T-cell (primary cell): ENCODE results near the gene LIG1. TPM values are rescaled to one million over a fixed set of nuclear protein-coding genes. Genes with fewer than 3 reads are reported as not detected.

ENCODE experiments used
- ATAC-seq, 4 experiments: fragments of 200-7000 bp in 3 of 4; fragments of 150-1000 bp in 1 of 4; cut with Tn5 transposase; replicated peaks in 1 of 4; 1 replicate in 3 of 4; 2 replicates in 1 of 4; pipeline ENCODE4 v1.10.0; 2021; ENCODE audit warnings: moderate library complexity in 3 of 4, mild to moderate bottlenecking in 2 of 4, moderate number of reproducible peaks in 1 of 4
- CTCF ChIA-PET, 2 donors: fragments of 300-600 bp; sonication (Branson Sonifier 250); formaldehyde crosslinking; loops; one replicate each; lab custom pipeline; 2022; ENCODE audit warnings: antibody characterized with exemption in 2 of 2; lab: Charles Lee
- POLR2A ChIA-PET, 2 donors: fragments of 300-600 bp; sonication (Branson Sonifier 250); formaldehyde crosslinking; loops; one replicate each; lab custom pipeline; 2022; ENCODE audit warnings: antibody characterized with exemption in 2 of 2; lab: Charles Lee
- DNase-seq, 35 experiments: peaks; one replicate each; pipeline versions ENCODE4 v3.0.0 to v3.0.0-alpha.2; 2013 to 2023
- H3K27ac ChIP-seq: one replicate; pipeline ENCODE4 v1.5.1; 2013; ENCODE audit warnings: low read length
- H3K27me3 ChIP-seq, 2 experiments: replicated peaks in 1 of 2; 1 replicate in 1 of 2; 2 replicates in 1 of 2; pipeline versions ENCODE4 v1.6.1 to v1.7.0; 2013; ENCODE audit warnings: low read length in 1 of 2, mixed read lengths in 1 of 2; ENCODE audit not compliant: control insufficient read depth in 2 of 2, insufficient read depth in 2 of 2; ENCODE audit errors: extremely low read depth in 1 of 2
- H3K36me3 ChIP-seq, 2 donors: 1 replicate in 1 of 2; 2 replicates in 1 of 2; pipeline versions ENCODE4 v1.6.1 to v1.7.0; 2013; ENCODE audit warnings: low read length in 1 of 2; ENCODE audit not compliant: control insufficient read depth in 2 of 2, insufficient read depth in 1 of 2; ENCODE audit errors: extremely low read depth in 1 of 2
- H3K4me1 ChIP-seq, 2 experiments: 1 replicate in 1 of 2; 2 replicates in 1 of 2; pipeline versions ENCODE4 v1.6.1 to v1.7.0; 2013; ENCODE audit warnings: low read length in 2 of 2, mixed read lengths in 1 of 2; ENCODE audit not compliant: insufficient read depth in 2 of 2, control insufficient read depth in 1 of 2; ENCODE audit errors: extremely low read depth in 1 of 2
- H3K4me3 ChIP-seq, 2 donors: 1 replicate in 1 of 2; 2 replicates in 1 of 2; pipeline versions ENCODE4 v1.5.1 to v1.7.0; 2013; ENCODE audit warnings: mild to moderate bottlenecking in 2 of 2, low read length in 1 of 2, moderate library complexity in 1 of 2; ENCODE audit not compliant: control insufficient read depth in 1 of 2; ENCODE audit errors: extremely low read depth in 1 of 2
- H3K9me3 ChIP-seq: 2 replicates; pipeline ENCODE4 v1.7.0; 2013
- H3K27ac Mint-ChIP-seq, 2 donors: one replicate each; pipeline ENCODE4 v1.8.0; 2020 to 2021; ENCODE audit warnings: mild to moderate bottlenecking in 2 of 2, mixed read lengths in 2 of 2
- H3K27me3 Mint-ChIP-seq, 2 donors: one replicate each; pipeline ENCODE4 v1.8.0; 2021 to 2022; ENCODE audit warnings: mixed read lengths in 2 of 2
- H3K36me3 Mint-ChIP-seq: one replicate; pipeline ENCODE4 v1.8.0; 2021; ENCODE audit warnings: mixed read lengths
- H3K4me1 Mint-ChIP-seq, 3 donors: one replicate each; pipeline ENCODE4 v1.8.0; 2020 to 2022; ENCODE audit warnings: mixed read lengths in 3 of 3, mild to moderate bottlenecking in 1 of 3
- H3K4me3 Mint-ChIP-seq, 3 donors: one replicate each; pipeline ENCODE4 v1.8.0; 2020 to 2022; ENCODE audit warnings: mild to moderate bottlenecking in 3 of 3, mixed read lengths in 3 of 3, moderate library complexity in 3 of 3
- H3K9me3 Mint-ChIP-seq, 3 donors: one replicate each; pipeline ENCODE4 v1.8.0; 2020 to 2022; ENCODE audit warnings: mixed read lengths in 3 of 3
- WGBS: methylation state at CpG from one replicate; pipeline ENCODE4 v1.1.5; 2013; ENCODE audit warnings: missing lambda C conversion rate; ENCODE audit not compliant: insufficient coverage; 5-methylcytosine and 5-hydroxymethylcytosine counted together
- total RNA-seq, 35 experiments: library from RNA in 6 of 35; stranded (reverse) in 6 of 35; fragments of 120-200 nt in 1 of 35; gene quantifications; one replicate each; pipeline versions ENCODE4 v1.2.1 to v1.2.4 and lab custom pipeline; 2013 to 2026

LIG1 gene
- total RNA-seq, 5 donors from 2014 or later (not counting 1 experiment from before 2014, with no cell fraction given), result 58.7 to 127 (median 112) TPM

GRCh38 chr19:48123907-48124651, 46.1 kb downstream of the LIG1 start:
- H3K27me3 ChIP-seq, result no peaks in the 10 kb centered on the region
- no peak for ATAC-seq
- Mint-ChIP-seq H3K27me3 (no peaks in the 10 kb centered on the region), H3K4me1 (peaks cover 0 to 5% (median 4%) of the 10 kb centered on the region in 3 donors), H3K9me3 (peaks cover 0 to 4% (median 4%) of the 10 kb centered on the region in 3 donors), H3K4me3 (no peak overlapping the region), H3K36me3 (peaks cover 60% of the 10 kb centered on the region), H3K27ac (no peak overlapping the region)
- H3K36me3 ChIP-seq, result peaks cover 12 to 50% of the 10 kb centered on the region in 2 donors
- no peak overlapping the region for H3K4me3 ChIP-seq
- ChIA-PET POLR2A (no interaction called here), CTCF (no interaction called here)
- H3K27ac ChIP-seq, result no peak overlapping the region
- H3K9me3 ChIP-seq, result no peaks in the 10 kb centered on the region
- 74% methylated on average over 3 of the region's 12 CpGs for WGBS
- H3K4me1 ChIP-seq, result peaks cover 0 to 6% of the 10 kb centered on the region in 2 experiments
- DNase-seq, result no peak

- H3K36me3 ChIP-seq, result peaks cover 9 to 39% of the 10 kb centered on the region in 2 donors
- H3K9me3 ChIP-seq, result no peaks in the 10 kb centered on the region
- ATAC-seq (no peak), DNase-seq (no peak)
- POLR2A ChIA-PET, result no interaction called here
- H3K4me1 ChIP-seq, result peaks cover 0 to 6% of the 10 kb centered on the region in 2 experiments
- H3K4me1 Mint-ChIP-seq, result peaks cover 0 to 11% (median 9%) of the 10 kb centered on the region in 3 donors
- H3K27me3 Mint-ChIP-seq, result no peaks in the 10 kb centered on the region
- no peak overlapping the region for H3K4me3 Mint-ChIP-seq
- 83% methylated on average over 13 of the region's 14 CpGs for WGBS
- H3K36me3 Mint-ChIP-seq, result peaks cover 54% of the 10 kb centered on the region
- no peak overlapping the region for H3K4me3 ChIP-seq
- no peaks in the 10 kb centered on the region for H3K9me3 Mint-ChIP-seq
- no peak overlapping the region for H3K27ac Mint-ChIP-seq
- H3K27me3 ChIP-seq, result no peaks in the 10 kb centered on the region
- H3K27ac ChIP-seq, result no peak overlapping the region
- CTCF ChIA-PET, result no interaction called here
Measured at GRCh38 chr19:48122421-48122820, 47.7 kb downstream of the LIG1 start.

GRCh38 chr19:48121909-48122371, 48.2 kb downstream of the LIG1 start:
- WGBS, result 30% methylated on average over 10 of the region's 10 CpGs
- Mint-ChIP-seq H3K27ac (peak overlapping the region in 1 of 2 donors; percentile 59), H3K4me3 (no peak overlapping the region), H3K36me3 (peaks cover 51% of the 10 kb centered on the region), H3K4me1 (peaks cover 0 to 11% (median 9%) of the 10 kb centered on the region in 3 donors), H3K27me3 (no peaks in the 10 kb centered on the region), H3K9me3 (no peaks in the 10 kb centered on the region)
- Histone ChIP-seq H3K36me3 (peaks cover 7 to 35% of the 10 kb centered on the region in 2 donors), H3K27me3 (no peaks in the 10 kb centered on the region), H3K27ac (no peak overlapping the region), H3K4me3 (no peak overlapping the region), H3K9me3 (no peaks in the 10 kb centered on the region), H3K4me1 (peaks cover 0 to 6% of the 10 kb centered on the region in 2 experiments)
- ChIA-PET CTCF (no interaction called here), POLR2A (no interaction called here)
- DNase-seq (no peak), ATAC-seq (no peak)

GRCh38 chr19:48121066-48121465, 49.1 kb downstream of the LIG1 start:
- DNase-seq, result no peak
- ChIA-PET CTCF (no interaction called here), POLR2A (interaction anchor here (0.6 kb wide), 2 partner anchors 8 to 373 kb away, joined by 4 to 7 read pairs; no protein-coding TSS in a partner anchor)
- H3K27me3 Mint-ChIP-seq, result no peaks in the 10 kb centered on the region
- no peak overlapping the region for H3K4me3 ChIP-seq
- no peaks in the 10 kb centered on the region for H3K9me3 Mint-ChIP-seq
- H3K36me3 ChIP-seq, result peaks cover 10 to 33% of the 10 kb centered on the region in 2 donors
- 91% methylated on average over 13 of the region's 14 CpGs for WGBS
- peaks cover 47% of the 10 kb centered on the region for H3K36me3 Mint-ChIP-seq
- no peak overlapping the region for H3K27ac Mint-ChIP-seq
- H3K27me3 ChIP-seq, result no peaks in the 10 kb centered on the region
- H3K27ac ChIP-seq, result no peak overlapping the region
- peaks cover 0 to 6% of the 10 kb centered on the region in 2 experiments for H3K4me1 ChIP-seq
- ATAC-seq, result no peak
- H3K9me3 ChIP-seq, result no peaks in the 10 kb centered on the region
- peaks cover 0 to 11% (median 9%) of the 10 kb centered on the region in 3 donors for H3K4me1 Mint-ChIP-seq
- H3K4me3 Mint-ChIP-seq, result no peak overlapping the region

GRCh38 chr19:48120505-48120904, 49.6 kb downstream of the LIG1 start:
- ATAC-seq, result no peak
- POLR2A ChIA-PET, result interaction anchor here (0.6 kb wide), 2 partner anchors 8 to 373 kb away, joined by 4 to 7 read pairs; no protein-coding TSS in a partner anchor
- Mint-ChIP-seq H3K4me3 (no peak overlapping the region), H3K27me3 (no peaks in the 10 kb centered on the region), H3K27ac (no peak overlapping the region), H3K36me3 (peaks cover 44% of the 10 kb centered on the region), H3K4me1 (peaks cover 0 to 11% (median 9%) of the 10 kb centered on the region in 3 donors), H3K9me3 (no peaks in the 10 kb centered on the region)
- H3K4me1 ChIP-seq, result peaks cover 0 to 6% of the 10 kb centered on the region in 2 experiments
- no peaks in the 10 kb centered on the region for H3K9me3 ChIP-seq
- no peaks in the 10 kb centered on the region for H3K27me3 ChIP-seq
- CTCF ChIA-PET, result no interaction called here
- H3K36me3 ChIP-seq, result peaks cover 15 to 35% of the 10 kb centered on the region in 2 donors
- no peak overlapping the region for H3K27ac ChIP-seq
- H3K4me3 ChIP-seq, result no peak overlapping the region
- no CpG with 5 or more reads among the region's 2 CpGs for whole genome bisulfite sequencing
- DNase-seq, result no peak

- no peak overlapping the region for H3K4me3 ChIP-seq
- DNase-seq (no peak), ATAC-seq (no peak)
- Mint-ChIP-seq H3K4me3 (no peak overlapping the region), H3K27me3 (no peaks in the 10 kb centered on the region), H3K4me1 (peaks cover 0 to 11% (median 9%) of the 10 kb centered on the region in 3 donors), H3K9me3 (no peaks in the 10 kb centered on the region), H3K27ac (peak overlapping the region in 1 of 2 donors; percentile 86), H3K36me3 (peaks cover 35% of the 10 kb centered on the region)
- CTCF ChIA-PET, result interaction anchor here in 1 of 2 donors (0.6 kb wide), 1 partner anchor 27 kb away, joined by 6 read pairs; no protein-coding TSS in a partner anchor
- POLR2A ChIA-PET, result no interaction called here
- H3K27ac ChIP-seq, result peak overlapping the region; percentile 23
- no peaks in the 10 kb centered on the region for H3K27me3 ChIP-seq
- H3K36me3 ChIP-seq, result peaks cover 15 to 24% of the 10 kb centered on the region in 2 donors
- peaks cover 0 to 6% of the 10 kb centered on the region in 2 experiments for H3K4me1 ChIP-seq
- WGBS, result 75% methylated on average over 8 of the region's 11 CpGs
- H3K9me3 ChIP-seq, result no peaks in the 10 kb centered on the region
Measured at GRCh38 chr19:48118131-48118517, 52.0 kb downstream of the LIG1 start.
